H1 (cell line): Measurements from ENCODE around the gene RARRES2. TPM values are rescaled to one million over a fixed set of nuclear protein-coding genes. Genes with fewer than 3 reads are reported as not detected.
A peak's percentile ranks its signal among the peaks of the same experiment; 100 is the strongest.

Experiments
- CTCF ChIA-PET: fragments of 300-600 bp; sonication (Branson Sonifier 250); formaldehyde crosslinking; loops from one replicate; lab custom pipeline; 2021; ENCODE audit not compliant: partially characterized antibody; lab: Charles Lee
- POLR2A ChIA-PET: fragments of 300-600 bp; sonication (Branson Sonifier 250); formaldehyde crosslinking; loops from one replicate; lab custom pipeline; 2021; ENCODE audit warnings: inconsistent platforms; ENCODE audit not compliant: partially characterized antibody; lab: Charles Lee
- DNase-seq, 2 experiments: peaks; one replicate each; pipeline versions ENCODE4 v3.0.0 to v3.0.0-alpha.2; 2010 to 2022; ENCODE audit warnings: low spot score in 2 of 2, low read depth in 1 of 2, mixed read lengths in 1 of 2
- FAIRE-seq: peaks from 2 replicates; lab custom pipeline; 2011; peaks lifted over from hg19 to GRCh38; lab: Jason Lieb, UNC
- H2AFZ ChIP-seq: 2 replicates; pipeline ENCODE4 v1.8.1; 2012; ENCODE audit warnings: low read length, inconsistent platforms
- H2AK5ac ChIP-seq: 2 replicates; pipeline ENCODE4 v1.6.1; 2013; ENCODE audit warnings: low read depth, low read length
- H2BK120ac ChIP-seq: replicated peaks from 2 replicates; pipeline ENCODE3; 2013; ENCODE audit warnings: low read depth, low read length, inconsistent platforms
- H2BK12ac ChIP-seq: 2 replicates; pipeline ENCODE4 v1.6.1; 2013; ENCODE audit warnings: low read depth, low read length
- H2BK15ac ChIP-seq: 2 replicates; pipeline ENCODE4 v1.6.1; 2013; ENCODE audit warnings: low read length
- H2BK20ac ChIP-seq: 2 replicates; pipeline ENCODE4 v1.6.1; 2013; ENCODE audit warnings: low read length
- H2BK5ac ChIP-seq: 2 replicates; pipeline ENCODE4 v1.6.1; 2013; ENCODE audit warnings: low read depth, low read length
- H3K14ac ChIP-seq: 2 replicates; pipeline ENCODE4 v1.6.1; 2013; ENCODE audit warnings: inconsistent platforms; ENCODE audit not compliant: insufficient read length
- H3K18ac ChIP-seq: 2 replicates; pipeline ENCODE4 v1.6.1; 2013; ENCODE audit warnings: low read length; ENCODE audit errors: extremely low read depth
- H3K23ac ChIP-seq: 2 replicates; pipeline ENCODE4 v1.6.1; 2013; ENCODE audit warnings: inconsistent platforms; ENCODE audit not compliant: insufficient read length
- H3K23me2 ChIP-seq: 2 replicates; pipeline ENCODE4 v1.6.1; 2013; ENCODE audit warnings: low read depth, low read length
- H3K27ac ChIP-seq: 2 replicates; pipeline ENCODE4 v1.6.1; 2011; ENCODE audit warnings: low read depth, low read length, inconsistent platforms
- H3K27me3 ChIP-seq, 4 experiments: replicated peaks in 1 of 4; 1 replicate in 1 of 4; 2 replicates in 3 of 4; pipeline versions ENCODE4 v1.6.1 to v1.8.1; 2011 to 2013; ENCODE audit warnings: low read length in 3 of 4, mild to moderate bottlenecking in 3 of 4, inconsistent platforms in 2 of 4, mixed read lengths in 2 of 4, moderate library complexity in 1 of 4; ENCODE audit not compliant: control insufficient read depth in 3 of 4, insufficient read depth in 3 of 4; ENCODE audit errors: extremely low read depth in 1 of 4
- H3K36me3 ChIP-seq, 4 experiments: 2 replicates each; pipeline versions ENCODE4 v1.6.1 to v1.8.1; 2011 to 2013; ENCODE audit warnings: mild to moderate bottlenecking in 4 of 4, low read length in 3 of 4, moderate library complexity in 2 of 4, control low read depth in 1 of 4, inconsistent platforms in 1 of 4; ENCODE audit not compliant: insufficient read depth in 4 of 4, control insufficient read depth in 2 of 4
- H3K4ac ChIP-seq: replicated peaks from 2 replicates; pipeline ENCODE3; 2013; ENCODE audit warnings: low read length, low read depth, mixed read lengths, inconsistent platforms; ENCODE audit not compliant: insufficient read length
- H3K4me1 ChIP-seq, 4 experiments: replicated peaks in 1 of 4; 1 replicate in 1 of 4; 2 replicates in 3 of 4; pipeline versions ENCODE4 v1.6.1 to v1.8.1; 2011 to 2013; ENCODE audit warnings: low read length in 3 of 4, inconsistent platforms in 2 of 4, mixed read lengths in 1 of 4; ENCODE audit not compliant: insufficient read depth in 4 of 4, control insufficient read depth in 3 of 4
- H3K4me2 ChIP-seq, 2 experiments: 2 replicates each; pipeline versions ENCODE4 v1.6.1 to v1.8.1; 2011 to 2013; ENCODE audit warnings: low read depth in 2 of 2, low read length in 2 of 2, control low read depth in 1 of 2, inconsistent platforms in 1 of 2, mild to moderate bottlenecking in 1 of 2; ENCODE audit not compliant: insufficient read depth in 1 of 2
- H3K4me3 ChIP-seq, 4 experiments: fragments of 200-600, 300-600 bp in 1 of 4; sonication (generic), shearing (Covaris generic), sonication (Bioruptor Twin) in 1 of 4; 2 replicates each; pipeline versions ENCODE4 v1.5.1 to v1.8.1; 2011 to 2016; ENCODE audit warnings: low read length in 4 of 4, low read depth in 3 of 4, control low read depth in 2 of 4, inconsistent platforms in 2 of 4, mild to moderate bottlenecking in 2 of 4, mixed read lengths in 1 of 4, moderate library complexity in 1 of 4; ENCODE audit not compliant: insufficient read depth in 2 of 4; ENCODE audit errors: extremely low read depth in 1 of 4
- H3K56ac ChIP-seq: replicated peaks from 2 replicates; pipeline ENCODE3; 2013; ENCODE audit warnings: low read depth, mild to moderate bottlenecking, mixed read lengths, low read length, inconsistent platforms; ENCODE audit not compliant: insufficient read length
- H3K79me1 ChIP-seq: 2 replicates; pipeline ENCODE4 v1.6.1; 2013; ENCODE audit warnings: low read depth, low read length, control low read depth
- H3K79me2 ChIP-seq, 2 experiments: 2 replicates each; pipeline versions ENCODE4 v1.6.1 to v1.8.1; 2012 to 2013; ENCODE audit warnings: low read length in 2 of 2, mild to moderate bottlenecking in 2 of 2, inconsistent platforms in 1 of 2; ENCODE audit not compliant: insufficient read depth in 2 of 2, control insufficient read depth in 1 of 2
- H3K9ac ChIP-seq, 4 experiments: replicated peaks in 1 of 4; 1 replicate in 1 of 4; 2 replicates in 3 of 4; pipeline versions ENCODE4 v1.6.1 to v1.8.1; 2011 to 2013; ENCODE audit warnings: low read depth in 3 of 4, low read length in 3 of 4, control low read depth in 2 of 4, mild to moderate bottlenecking in 2 of 4, moderate library complexity in 2 of 4, inconsistent platforms in 1 of 4; ENCODE audit errors: extremely low read depth in 1 of 4
- H3K9me3 ChIP-seq, 2 experiments: 2 replicates each; pipeline versions ENCODE4 v1.6.1 to v1.8.1; 2012 to 2013; ENCODE audit warnings: mild to moderate bottlenecking in 2 of 2, moderate library complexity in 2 of 2, control low read depth in 1 of 2, inconsistent platforms in 1 of 2, low read depth in 1 of 2, low read length in 1 of 2, mixed read lengths in 1 of 2; ENCODE audit not compliant: insufficient read depth in 2 of 2
- H4K20me1 ChIP-seq, 2 experiments: replicated peaks in 1 of 2; 2 replicates each; pipeline versions ENCODE3 to v1.8.1; 2011 to 2013; ENCODE audit warnings: inconsistent platforms in 2 of 2, low read length in 2 of 2, mild to moderate bottlenecking in 1 of 2; ENCODE audit not compliant: insufficient read depth in 2 of 2, control insufficient read depth in 1 of 2
- H4K5ac ChIP-seq: 2 replicates; pipeline ENCODE4 v1.6.1; 2013; ENCODE audit warnings: low read length, low read depth, mixed read lengths, inconsistent platforms; ENCODE audit not compliant: insufficient read length
- H4K8ac ChIP-seq: 2 replicates; pipeline ENCODE4 v1.8.0; 2013; ENCODE audit warnings: mild to moderate bottlenecking, moderate library complexity, low read length, inconsistent platforms; ENCODE audit not compliant: insufficient read depth; ENCODE audit errors: extremely low read depth
- H4K91ac ChIP-seq: replicated peaks from 2 replicates; pipeline ENCODE3; 2013; ENCODE audit warnings: low read length, mixed read lengths, inconsistent platforms; ENCODE audit not compliant: insufficient read length
- BCL11A ChIP-seq, 2 experiments: IDR thresholded peaks; one replicate each; pipeline ENCODE4 v1.6.1; 2011; ENCODE audit warnings: low read depth in 2 of 2, low read length in 2 of 2, mild to moderate bottlenecking in 2 of 2
- WGBS, 2 experiments: shearing (Covaris generic) in 1 of 2; methylation state at CpG; one replicate each; pipeline versions ENCODE4 v1.1.6 to v1.1.7; 2013 to 2015; ENCODE audit warnings: low lambda C conversion rate in 2 of 2, mixed read lengths in 2 of 2, inconsistent platforms in 1 of 2, low coverage in 1 of 2, missing lambda C conversion rate in 1 of 2; ENCODE audit not compliant: insufficient replicate concordance in 2 of 2, insufficient coverage in 1 of 2, insufficient read length in 1 of 2; ENCODE audit errors: extremely low coverage in 1 of 2, missing lambda C conversion rate in 1 of 2; 5-methylcytosine and 5-hydroxymethylcytosine counted together
- polyA plus RNA-seq, 7 experiments: library from polyadenylated mRNA; depleted of rRNA in 3 of 7; stranded (reverse) in 5 of 7; unstranded in 2 of 7; fragments of >200 nt in 5 of 7; fragments of 200-250 nt in 2 of 7; gene quantifications; 1 replicate in 5 of 7; 2 replicates in 1 of 7; 4 replicates in 1 of 7; pipeline versions ENCODE4 v1.2.1 to v1.2.3, GENCODE V29; 2011 to 2013; ENCODE audit warnings: missing spikeins in 2 of 7, mixed read lengths in 2 of 7
- total RNA-seq: library from RNA; stranded (reverse); fragmentation: NEBNext Ultra II Directional; extraction: Animal tissue kit (Norgen Biotek cat#: 25700); gene quantifications from 2 replicates; pipeline ENCODE4 v1.2.1, GENCODE V29; 2021

RARRES2 gene
- total and polyA plus RNA-seq, 2 of the 8 experiments (the other 6 are each of a cell fraction or from before 2014, with no cell fraction given) = 254 to 441 TPM

- WGBS, 2 experiments = 79% methylated on average over 5 of the region's 5 CpGs; no CpG with 5 or more reads in 1 of the 2 experiments
- no peak overlapping the region for H2AFZ ChIP-seq
- H3K23me2 ChIP-seq = no peaks in the 10 kb centered on the region; the same call in 1 of the 2 replicates
- H3K27me3 ChIP-seq = peaks cover 0 to 6% (median 0%) of the 10 kb centered on the region in 4 experiments; a peak in 2 of 7 replicates
- no peaks in the 10 kb centered on the region for H3K36me3 ChIP-seq
- H3K27ac ChIP-seq = no peak overlapping the region
- H2BK20ac ChIP-seq = no peak overlapping the region; the same call in 1 of the 2 replicates
- no peak overlapping the region for H3K56ac ChIP-seq
- no peak overlapping the region for H3K4ac ChIP-seq
- no peak overlapping the region for H2BK12ac ChIP-seq
- H4K8ac ChIP-seq = no peak overlapping the region
- no peak for TF ChIP-seq BCL11A (IDR thresholded peaks at IDR 0.05; ENCODE audit: low read depth in 2 of 2, low read length in 2 of 2)
- no peak overlapping the region; the same call in 1 of the 2 replicates for H2BK15ac ChIP-seq
- H2AK5ac ChIP-seq = no peak overlapping the region
- no peak overlapping the region for H4K5ac ChIP-seq
- peak overlapping the region; percentile 32 for H3K23ac ChIP-seq
- H3K79me1 ChIP-seq = no peaks in the 10 kb centered on the region
- FAIRE-seq (no peak), DNase-seq (no peak)
- no peak overlapping the region for H3K9ac ChIP-seq
- no peaks in the 10 kb centered on the region for H3K79me2 ChIP-seq
- no peak overlapping the region for H3K4me3 ChIP-seq
- H3K18ac ChIP-seq = peak overlapping the region; percentile 26; the same call in 1 of the 2 replicates
- H4K20me1 ChIP-seq = no peaks in the 10 kb centered on the region
- H2BK120ac ChIP-seq = no peak overlapping the region
- peaks cover 0 to 19% (median 8%) of the 10 kb centered on the region in 4 experiments; a peak in 6 of 7 replicates for H3K4me1 ChIP-seq
- H4K91ac ChIP-seq = no peak overlapping the region
- 0 out of 4 replicates have a peak, but pooled peaks cover 0 to 4% of the 10 kb centered on the region in 2 experiments for H3K9me3 ChIP-seq
- H3K14ac ChIP-seq = no peak overlapping the region
- ChIA-PET CTCF (interaction anchor here (1.9 kb wide), 1 partner anchor 77 kb away, joined by 7 read pairs; no protein-coding TSS in a partner anchor), POLR2A (interaction anchor here (1.2 to 1.4 kb wide), 2 partner anchors 28 to 94 kb away, joined by 3 read pairs; a partner anchor contains a TSS)
- no peak overlapping the region for H3K4me2 ChIP-seq
- no peak overlapping the region for H2BK5ac ChIP-seq
These were observed 29.7 kb downstream of the RARRES2 start for GRCh38 chr7:150311711-150312110.
